ENCODE results near the gene INHBC. TPM values are rescaled to one million over a fixed set of nuclear protein-coding genes. Genes with fewer than 3 reads are reported as not detected.

Gene INHBC, protein sequence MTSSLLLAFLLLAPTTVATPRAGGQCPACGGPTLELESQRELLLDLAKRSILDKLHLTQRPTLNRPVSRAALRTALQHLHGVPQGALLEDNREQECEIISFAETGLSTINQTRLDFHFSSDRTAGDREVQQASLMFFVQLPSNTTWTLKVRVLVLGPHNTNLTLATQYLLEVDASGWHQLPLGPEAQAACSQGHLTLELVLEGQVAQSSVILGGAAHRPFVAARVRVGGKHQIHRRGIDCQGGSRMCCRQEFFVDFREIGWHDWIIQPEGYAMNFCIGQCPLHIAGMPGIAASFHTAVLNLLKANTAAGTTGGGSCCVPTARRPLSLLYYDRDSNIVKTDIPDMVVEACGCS
- 1 to 10 TPM; 1.8 to 3.1 TPM for total RNA-seq
- polyA plus RNA-seq (ENCODE audit: insufficient read depth, low read depth, low replicate concordance): 2.1 TPM
- long read RNA-seq, donor 1: 0 reads
- long read RNA-seq, donor 2: 0 reads

DNA sequence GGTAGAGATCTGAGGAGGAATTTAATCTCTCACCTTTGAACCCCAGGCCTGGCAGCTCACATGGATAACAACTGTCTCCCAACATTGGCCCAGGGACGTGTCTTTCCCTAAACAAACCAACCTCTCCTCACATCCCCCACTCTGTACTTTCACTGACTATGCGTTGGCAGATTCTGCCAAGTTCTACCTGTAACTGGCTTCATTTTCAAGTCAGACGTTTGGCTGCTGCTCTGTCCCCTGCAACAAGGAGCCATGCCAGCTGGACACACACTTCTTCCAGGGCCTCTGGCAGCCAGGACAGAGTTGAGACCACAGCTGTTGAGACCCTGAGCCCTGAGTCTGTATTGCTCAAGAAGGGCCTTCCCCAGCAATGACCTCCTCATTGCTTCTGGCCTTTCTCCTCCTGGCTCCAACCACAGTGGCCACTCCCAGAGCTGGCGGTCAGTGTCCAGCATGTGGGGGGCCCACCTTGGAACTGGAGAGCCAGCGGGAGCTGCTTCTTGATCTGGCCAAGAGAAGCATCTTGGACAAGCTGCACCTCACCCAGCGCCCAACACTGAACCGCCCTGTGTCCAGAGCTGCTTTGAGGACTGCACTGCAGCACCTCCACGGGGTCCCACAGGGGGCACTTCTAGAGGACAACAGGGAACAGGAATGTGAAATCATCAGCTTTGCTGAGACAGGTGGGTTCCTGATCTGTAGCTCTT, at the start of gene INHBC:
Gene INHBC, plus strand, starts transcription at position 268 of the 707 bp plus-strand sequence. Its CDS starts 103 bp downstream, at position 371.
- H3K4me3 ChIP-seq: no peak within 1 kb of the TSS
- WGBS, 2 donors: 69 to 70% methylated on average over 5 to 8 of the region's 8 CpGs
- no peaks in the 10 kb centered on the region for H3K27me3 ChIP-seq
- no peaks in the 10 kb centered on the region for H3K4me1 ChIP-seq
- DNase-seq: no peak
- no peak within 1 kb of the TSS for H3K27ac ChIP-seq
- intact Hi-C loops (cut with DNase I; ENCODE audit: low total_unique reads): no loop called here
- no peaks in the 10 kb centered on the region for H3K9me3 ChIP-seq
- TF ChIP-seq, protein P1, sequence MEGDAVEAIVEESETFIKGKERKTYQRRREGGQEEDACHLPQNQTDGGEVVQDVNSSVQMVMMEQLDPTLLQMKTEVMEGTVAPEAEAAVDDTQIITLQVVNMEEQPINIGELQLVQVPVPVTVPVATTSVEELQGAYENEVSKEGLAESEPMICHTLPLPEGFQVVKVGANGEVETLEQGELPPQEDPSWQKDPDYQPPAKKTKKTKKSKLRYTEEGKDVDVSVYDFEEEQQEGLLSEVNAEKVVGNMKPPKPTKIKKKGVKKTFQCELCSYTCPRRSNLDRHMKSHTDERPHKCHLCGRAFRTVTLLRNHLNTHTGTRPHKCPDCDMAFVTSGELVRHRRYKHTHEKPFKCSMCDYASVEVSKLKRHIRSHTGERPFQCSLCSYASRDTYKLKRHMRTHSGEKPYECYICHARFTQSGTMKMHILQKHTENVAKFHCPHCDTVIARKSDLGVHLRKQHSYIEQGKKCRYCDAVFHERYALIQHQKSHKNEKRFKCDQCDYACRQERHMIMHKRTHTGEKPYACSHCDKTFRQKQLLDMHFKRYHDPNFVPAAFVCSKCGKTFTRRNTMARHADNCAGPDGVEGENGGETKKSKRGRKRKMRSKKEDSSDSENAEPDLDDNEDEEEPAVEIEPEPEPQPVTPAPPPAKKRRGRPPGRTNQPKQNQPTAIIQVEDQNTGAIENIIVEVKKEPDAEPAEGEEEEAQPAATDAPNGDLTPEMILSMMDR (IDR thresholded peaks at IDR 0.05): no peak
- no peak for TF ChIP-seq POLR2A (IDR thresholded peaks at IDR 0.05)
- no peaks in the 10 kb centered on the region for H3K36me3 ChIP-seq (ENCODE audit: low read depth, missing control alignments)

DNA sequence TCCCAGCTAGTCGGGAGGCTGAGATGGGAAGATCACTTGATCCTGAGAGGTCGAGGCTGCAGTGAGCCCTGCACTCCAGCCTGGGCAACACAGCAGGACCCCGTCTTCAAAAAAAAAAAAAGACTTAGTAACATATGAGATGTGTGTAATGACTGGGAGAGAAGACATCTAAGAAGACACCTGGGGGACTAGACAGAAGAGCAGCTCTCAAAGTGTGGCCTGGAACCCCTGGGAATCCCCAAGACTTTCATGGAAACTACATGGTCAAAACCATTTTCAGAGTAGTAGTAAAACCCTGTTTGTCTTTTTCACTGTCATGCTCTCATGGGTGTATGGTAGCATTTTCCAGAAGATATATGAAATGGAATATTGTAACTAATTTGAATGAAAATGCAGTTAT, 49.0 kb upstream of the INHBC start:
- intact Hi-C loops (cut with DNase I; ENCODE audit: low total_unique reads): no loop called here
- Histone ChIP-seq H3K27ac (no peak overlapping the region), H3K4me3 (no peak overlapping the region), H3K36me3 (ENCODE audit: low read depth, missing control alignments) (no peaks in the 10 kb centered on the region), H3K27me3 (no peaks in the 10 kb centered on the region), H3K4me1 (peaks cover 20% of the 10 kb centered on the region), H3K9me3 (no peaks in the 10 kb centered on the region)
- WGBS, 2 donors: 90 to 95% methylated on average over 3 of the region's 3 CpGs
- no peak for TF ChIP-seq POLR2A (IDR thresholded peaks at IDR 0.05)
- TF ChIP-seq, protein P1 (IDR thresholded peaks at IDR 0.05): no peak
- no peak for DNase-seq

DNA sequence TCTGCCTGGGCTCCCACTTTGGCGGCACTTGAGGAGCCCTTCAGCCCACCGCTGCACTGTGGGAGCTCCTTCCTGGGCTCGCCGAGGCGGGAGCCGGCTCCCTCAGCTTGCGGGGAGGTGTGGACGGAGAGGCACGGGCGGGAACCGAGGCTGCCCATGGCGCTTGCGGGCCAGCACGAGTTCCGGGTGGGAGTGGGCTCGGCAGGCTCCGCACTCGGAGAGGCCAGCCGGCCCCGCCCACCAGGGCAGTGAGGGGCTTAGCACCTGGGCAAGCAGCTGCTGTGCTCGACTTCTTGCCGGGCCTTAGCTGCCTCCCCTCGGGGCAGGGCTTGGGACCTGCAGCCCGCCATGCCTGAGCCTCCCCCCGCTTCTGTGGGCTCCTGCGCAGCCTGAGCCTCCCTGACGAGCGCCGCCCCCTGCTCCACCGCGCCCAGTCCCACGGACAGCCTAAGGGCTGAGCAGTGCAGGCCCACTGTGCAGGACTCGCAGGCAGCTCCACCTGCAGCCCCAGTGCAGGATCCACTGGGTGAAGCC, 48.3 kb upstream of the INHBC start:
- WGBS, 2 donors: 66 to 84% methylated on average over 7 to 33 of the region's 33 CpGs
- intact Hi-C loops (cut with DNase I; ENCODE audit: low total_unique reads): no loop called here
- no peak overlapping the region for H3K27ac ChIP-seq

DNA sequence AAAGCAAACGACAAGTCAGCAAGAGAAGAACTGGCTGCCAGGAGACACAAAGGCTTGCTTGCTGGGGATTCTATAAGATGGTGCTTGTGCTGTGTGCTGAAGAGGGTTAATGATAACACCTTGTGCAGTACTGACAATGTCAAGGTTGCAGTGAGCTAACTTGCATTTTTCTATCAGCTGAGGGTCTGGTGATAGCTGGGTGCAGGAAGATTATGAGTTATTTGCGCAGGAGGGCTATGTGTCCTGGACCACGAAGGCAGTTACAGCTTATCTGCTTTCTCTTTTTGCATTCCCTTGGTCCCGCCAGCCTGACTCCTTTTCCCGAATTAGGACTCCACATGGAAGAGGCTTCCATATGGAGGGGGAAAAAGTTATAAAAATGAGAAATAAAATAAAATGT, 46.2 kb upstream of the INHBC start:
- peaks cover 20% of the 10 kb centered on the region for H3K4me1 ChIP-seq
- no peak for TF ChIP-seq POLR2A (IDR thresholded peaks at IDR 0.05)
- TF ChIP-seq, protein P1 (IDR thresholded peaks at IDR 0.05): no peak
- H3K4me3 ChIP-seq: no peak overlapping the region
- 42 to 60% methylated on average over 5 of the region's 5 CpGs for WGBS, 2 donors
- no peak for DNase-seq
- H3K27me3 ChIP-seq: no peaks in the 10 kb centered on the region
- no peaks in the 10 kb centered on the region for H3K9me3 ChIP-seq
- no peaks in the 10 kb centered on the region for H3K36me3 ChIP-seq (ENCODE audit: low read depth, missing control alignments)
- intact Hi-C loops (cut with DNase I; ENCODE audit: low total_unique reads): no loop called here
- H3K27ac ChIP-seq: peak overlapping the region; percentile 15 to 57

More for the DNA sequence above, 48.3 kb upstream of the INHBC start:
- H3K9me3 ChIP-seq: no peaks in the 10 kb centered on the region
- peak overlapping the region in 1 of 2 donors; percentile 26 for H3K4me3 ChIP-seq
- peaks cover 20% of the 10 kb centered on the region for H3K4me1 ChIP-seq
- no peaks in the 10 kb centered on the region for H3K27me3 ChIP-seq
- H3K36me3 ChIP-seq (ENCODE audit: low read depth, missing control alignments): no peaks in the 10 kb centered on the region
- TF ChIP-seq, protein P1 (IDR thresholded peaks at IDR 0.05): no peak
- TF ChIP-seq POLR2A (IDR thresholded peaks at IDR 0.05): no peak
- DNase-seq: no peak

Data from testis (tissue), 5 donors.